Loucy (cell line): ENCODE results near the gene ZPBP2.

ENCODE experiments used
- H2AFZ ChIP-seq: fragments of 200-600 bp; sonication (generic); 2 replicates; pipeline ENCODE4 v1.6.0; 2016; ENCODE audit warnings: antibody characterized with exemption, mild to moderate bottlenecking, low read length, moderate library complexity
- H3F3A ChIP-seq: fragments of 200-600 bp; 2 replicates; pipeline ENCODE4 v1.6.0; 2016; ENCODE audit warnings: antibody characterized with exemption, low read depth, mild to moderate bottlenecking
- H3K27me3 ChIP-seq: fragments of 200-600 bp; sonication (generic); 2 replicates; pipeline ENCODE4 v1.6.1; 2014; ENCODE audit warnings: low read length, mild to moderate bottlenecking; ENCODE audit not compliant: insufficient read depth, poor library complexity, severe bottlenecking
- H3K36me3 ChIP-seq: fragments of 200-600 bp; sonication (generic); 2 replicates; pipeline ENCODE4 v1.6.1; 2016; ENCODE audit warnings: low read length; ENCODE audit not compliant: insufficient read depth
- H3K4me1 ChIP-seq: fragments of 200-600 bp; sonication (generic); 2 replicates; pipeline ENCODE4 v1.5.1; 2014; ENCODE audit warnings: low read length, mild to moderate bottlenecking; ENCODE audit not compliant: insufficient read depth, poor library complexity, severe bottlenecking
- H3K4me2 ChIP-seq: fragments of 200-600 bp; sonication (generic); 2 replicates; pipeline ENCODE4 v1.6.0; 2014; ENCODE audit warnings: antibody characterized with exemption, low read length, low read depth, mild to moderate bottlenecking; ENCODE audit not compliant: poor library complexity, severe bottlenecking
- H3K4me3 ChIP-seq: fragments of 200-600 bp; sonication (generic); 2 replicates; pipeline ENCODE4 v1.5.1; 2014; ENCODE audit warnings: low read length, mild to moderate bottlenecking, mixed read lengths; ENCODE audit not compliant: poor library complexity, severe bottlenecking
- H3K79me2 ChIP-seq: fragments of 200-600 bp; sonication (generic); 2 replicates; pipeline ENCODE4 v1.6.1; 2014; ENCODE audit warnings: low read length; ENCODE audit not compliant: insufficient read depth
- H3K9ac ChIP-seq: fragments of 200-600 bp; sonication (generic); 2 replicates; pipeline ENCODE4 v1.6.0; 2014; ENCODE audit warnings: mild to moderate bottlenecking, low read depth, low read length, moderate library complexity; ENCODE audit not compliant: poor library complexity, severe bottlenecking
- H3K9me2 ChIP-seq: fragments of 200-600 bp; sonication (generic); replicated peaks from 2 replicates; pipeline ENCODE4 v1.6.1; 2016; ENCODE audit warnings: low read depth, low read length, mixed read lengths
- H3K9me3 ChIP-seq: fragments of 200-600 bp; sonication (generic); 2 replicates; pipeline ENCODE4 v1.6.1; 2014; ENCODE audit warnings: mild to moderate bottlenecking, antibody characterized with exemption, low read length, low read depth; ENCODE audit not compliant: insufficient read depth
- H4K20me1 ChIP-seq: fragments of 200-600 bp; sonication (generic); 2 replicates; pipeline ENCODE4 v1.6.0; 2014; ENCODE audit warnings: antibody characterized with exemption, low read length, mild to moderate bottlenecking; ENCODE audit not compliant: insufficient read depth, poor library complexity, severe bottlenecking
- EZH2phosphoT487 ChIP-seq: fragments of 200-600 bp; IDR thresholded peaks from 2 replicates; pipeline ENCODE4 v1.6.1; 2018; ENCODE audit warnings: antibody characterized with exemption, mild to moderate bottlenecking, moderate library complexity, borderline replicate concordance
- TF ChIP-seq, protein P1 (sequence below): fragments of 200-600 bp; sonication (generic); conservative IDR thresholded peaks from 2 replicates; pipeline ENCODE4 v1.5.1; 2014; ENCODE audit warnings: mild to moderate bottlenecking, antibody characterized with exemption, low read length

The ZPBP2 gene

DNA sequence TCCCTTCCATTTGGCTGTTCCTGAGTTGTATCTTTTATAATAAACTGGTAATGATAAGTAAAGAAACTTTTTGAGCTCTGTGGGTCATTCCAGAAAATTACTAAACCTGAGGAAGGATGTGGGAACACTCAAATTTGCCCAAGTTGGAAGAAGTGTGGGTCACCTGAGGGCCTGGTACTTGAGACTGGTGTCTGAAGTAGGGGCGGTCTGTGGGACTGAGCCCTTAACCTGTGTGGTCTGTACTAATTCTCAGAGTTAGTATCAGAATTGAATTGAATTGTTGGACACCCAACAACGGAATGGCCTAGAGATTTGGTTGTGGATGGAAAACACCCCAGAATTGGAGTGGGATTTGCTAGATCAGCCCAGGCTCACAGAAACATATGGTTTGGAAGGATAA is 47.0 kb upstream of the ZPBP2 start:
- H3K79me2 ChIP-seq, result no peaks in the 10 kb centered on the region
- H3K4me3 ChIP-seq, result no peak overlapping the region
- no peaks in the 10 kb centered on the region for H3K9me2 ChIP-seq
- H4K20me1 ChIP-seq, result no peaks in the 10 kb centered on the region
- no peak overlapping the region for H3K9ac ChIP-seq
- H3K4me1 ChIP-seq, result peaks cover 5% of the 10 kb centered on the region
- no peak for TF ChIP-seq EZH2phosphoT487
- TF ChIP-seq, protein P1, sequence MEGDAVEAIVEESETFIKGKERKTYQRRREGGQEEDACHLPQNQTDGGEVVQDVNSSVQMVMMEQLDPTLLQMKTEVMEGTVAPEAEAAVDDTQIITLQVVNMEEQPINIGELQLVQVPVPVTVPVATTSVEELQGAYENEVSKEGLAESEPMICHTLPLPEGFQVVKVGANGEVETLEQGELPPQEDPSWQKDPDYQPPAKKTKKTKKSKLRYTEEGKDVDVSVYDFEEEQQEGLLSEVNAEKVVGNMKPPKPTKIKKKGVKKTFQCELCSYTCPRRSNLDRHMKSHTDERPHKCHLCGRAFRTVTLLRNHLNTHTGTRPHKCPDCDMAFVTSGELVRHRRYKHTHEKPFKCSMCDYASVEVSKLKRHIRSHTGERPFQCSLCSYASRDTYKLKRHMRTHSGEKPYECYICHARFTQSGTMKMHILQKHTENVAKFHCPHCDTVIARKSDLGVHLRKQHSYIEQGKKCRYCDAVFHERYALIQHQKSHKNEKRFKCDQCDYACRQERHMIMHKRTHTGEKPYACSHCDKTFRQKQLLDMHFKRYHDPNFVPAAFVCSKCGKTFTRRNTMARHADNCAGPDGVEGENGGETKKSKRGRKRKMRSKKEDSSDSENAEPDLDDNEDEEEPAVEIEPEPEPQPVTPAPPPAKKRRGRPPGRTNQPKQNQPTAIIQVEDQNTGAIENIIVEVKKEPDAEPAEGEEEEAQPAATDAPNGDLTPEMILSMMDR, result no peak
- peaks cover 7% of the 10 kb centered on the region; the same call in 1 of the 2 replicates for H3K9me3 ChIP-seq
- H3K27me3 ChIP-seq, result peaks cover 9% of the 10 kb centered on the region
- no peak overlapping the region for H2AFZ ChIP-seq
- H3K4me2 ChIP-seq, result no peak overlapping the region
- H3K36me3 ChIP-seq, result no peaks in the 10 kb centered on the region
- H3F3A ChIP-seq, result no peaks in the 10 kb centered on the region

DNA sequence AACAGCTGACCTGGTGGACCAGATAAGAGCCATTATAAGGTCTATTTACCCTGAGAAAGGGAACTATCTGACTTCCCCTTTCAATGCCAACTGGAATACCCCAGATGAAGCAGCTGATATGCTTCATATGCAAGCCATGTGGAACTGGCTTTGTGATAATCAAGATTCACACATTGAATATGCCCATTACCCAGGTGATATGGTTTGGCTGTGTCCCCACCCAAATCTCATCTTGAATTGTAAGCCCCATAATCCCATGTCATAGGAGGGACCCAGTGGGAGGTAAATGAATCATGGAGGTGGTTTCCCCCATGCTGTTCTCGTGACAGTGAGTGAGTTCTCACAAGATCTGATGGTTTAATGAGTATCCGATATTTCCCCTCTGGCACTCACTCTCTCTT is 46.0 kb upstream of the ZPBP2 start:
- no peak for TF ChIP-seq EZH2phosphoT487
- TF ChIP-seq, protein P1, result no peak
- Histone ChIP-seq H3K27me3 (peaks cover 9% of the 10 kb centered on the region), H3K36me3 (no peaks in the 10 kb centered on the region), H3K4me1 (peaks cover 5% of the 10 kb centered on the region), H3K9ac (no peak overlapping the region), H4K20me1 (no peaks in the 10 kb centered on the region), H3K4me3 (no peak overlapping the region), H3K9me3 (peaks cover 7% of the 10 kb centered on the region; the same call in 1 of the 2 replicates), H3K4me2 (no peak overlapping the region), H2AFZ (no peak overlapping the region), H3K79me2 (no peaks in the 10 kb centered on the region), H3K9me2 (no peaks in the 10 kb centered on the region), H3F3A (no peaks in the 10 kb centered on the region)

DNA sequence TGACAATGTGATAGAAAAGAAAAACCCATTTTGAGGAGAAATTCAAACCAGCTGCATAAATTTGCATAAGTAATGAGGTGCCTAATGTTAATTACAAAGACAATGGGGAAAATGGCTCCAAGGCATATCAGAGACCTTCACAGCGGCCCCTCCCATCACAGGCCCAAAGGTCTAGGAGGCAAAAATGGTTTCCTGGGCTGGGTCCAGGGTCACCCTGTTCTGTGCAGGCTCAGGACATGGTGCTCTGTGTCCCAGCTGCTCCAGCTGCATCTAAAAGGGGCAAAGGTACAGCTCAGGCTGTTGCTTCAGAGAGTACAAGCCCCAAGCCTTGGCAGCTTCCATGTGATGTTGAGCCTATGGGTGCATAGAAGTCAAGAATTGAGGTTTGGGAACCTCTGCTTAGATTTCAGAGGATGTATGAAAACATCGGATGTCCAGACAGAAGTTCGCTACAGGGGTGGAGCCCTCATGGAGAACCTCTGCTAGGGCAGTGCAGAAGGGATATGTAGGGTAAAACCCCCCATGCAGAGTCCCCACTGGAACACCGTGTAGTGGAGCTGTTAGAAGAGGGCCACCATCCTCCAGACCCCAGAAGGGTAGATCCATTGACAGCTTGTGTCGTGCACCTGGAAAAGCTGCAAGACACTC is 44.5 kb upstream of the ZPBP2 start:
- Histone ChIP-seq H3K4me1 (peaks cover 5% of the 10 kb centered on the region), H3K79me2 (no peaks in the 10 kb centered on the region), H2AFZ (no peak overlapping the region), H3K27me3 (peaks cover 9% of the 10 kb centered on the region), H3F3A (no peaks in the 10 kb centered on the region), H3K4me3 (no peak overlapping the region), H3K4me2 (no peak overlapping the region), H3K9me2 (no peaks in the 10 kb centered on the region), H3K9ac (no peak overlapping the region), H3K9me3 (peaks cover 7% of the 10 kb centered on the region; the same call in 1 of the 2 replicates), H3K36me3 (no peaks in the 10 kb centered on the region), H4K20me1 (no peaks in the 10 kb centered on the region)
- TF ChIP-seq, protein P1, result no peak
- TF ChIP-seq EZH2phosphoT487, result no peak
